Body of pancreas (tissue), 4 donors: Measurements from ENCODE around the gene TMEM169.

Source experiments
- CTCF ChIP-seq, 7 experiments: fragments of 450-650 bp in 4 of 7; fragments of 200-600 bp in 3 of 7; sonication (generic) in 3 of 7; IDR thresholded peaks; one replicate each; pipeline ENCODE4 v1.5.1; 2016 to 2019; ENCODE audit warnings: antibody characterized with exemption in 7 of 7
- POLR2A ChIP-seq, 3 donors: fragments of 450-650 bp; IDR thresholded peaks; one replicate each; pipeline ENCODE4 v1.6.1; 2016; ENCODE audit warnings: antibody characterized with exemption in 3 of 3, mild to moderate bottlenecking in 2 of 3

GRCh38 chr2:216130346-216130971 is 48.7 kb downstream of the TMEM169 start:
- TF ChIP-seq CTCF (IDR thresholded peaks at IDR 0.05): no peak
- TF ChIP-seq POLR2A (IDR thresholded peaks at IDR 0.05): no peak
